K562 treated with DMSO at 1 percent for 48 hours (cell line): ENCODE measurements around the gene KIF4B. TPM values are rescaled to one million over a fixed set of nuclear protein-coding genes. Genes with fewer than 3 reads are reported as not detected.

Source experiments
- total RNA-seq: library from RNA; unstranded; fragments of 300-600 nt; gene quantifications from 2 replicates; pipeline ENCODE4 v1.2.3, GENCODE V29; 2022; ENCODE audit warnings: low replicate concordance; ENCODE audit errors: extremely low read depth

Gene KIF4B
- not detected in 2 replicates for total RNA-seq

DNA sequence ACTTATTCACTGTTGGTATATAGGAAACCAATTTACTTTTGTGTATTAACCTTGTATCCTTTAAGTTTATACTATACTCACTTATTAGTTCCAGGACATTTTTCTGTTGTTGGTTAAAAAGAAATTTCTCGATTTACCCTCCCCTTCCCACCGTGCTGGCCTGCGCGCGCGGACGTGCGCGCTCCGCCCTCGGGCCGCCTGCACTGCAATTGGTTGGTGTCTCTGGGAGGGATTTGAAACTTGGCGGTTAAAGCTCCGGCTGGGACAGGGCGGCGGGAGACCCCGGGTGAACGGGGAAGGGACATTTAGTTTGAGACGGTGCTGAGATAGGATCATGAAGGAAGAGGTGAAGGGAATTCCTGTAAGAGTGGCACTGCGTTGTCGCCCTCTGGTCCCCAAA, at the start of gene KIF4B:
Gene KIF4B (plus strand): TSS at position 230 of the 400 bp plus-strand sequence. CDS start 105 bp downstream, at position 335.

Other genes with a start within 250 kb of the KIF4B start
- not detected in 2 replicates for gene FAXDC2, start 163.2 kb upstream of the KIF4B start, total RNA-seq
- not detected in 2 replicates for gene CNOT8, start 155.1 kb upstream of the KIF4B start, total RNA-seq
- not detected in 2 replicates for gene GEMIN5, start 75.5 kb upstream of the KIF4B start, total RNA-seq
- gene MRPL22, start 72.7 kb upstream of the KIF4B start, total RNA-seq = not detected in 2 replicates